Retinal pigment epithelial cell (primary cell): ENCODE data around the gene MUSK.
"Not testable (repeated sequence)": the region's sequence is repeated elsewhere in the genome, so short reads cannot be mapped to it uniquely, and the experiment has no call there.

ENCODE experiments used
- DNase-seq: peaks from one replicate; pipeline ENCODE4 v3.0.0-alpha.2; 2010; ENCODE audit warnings: low read depth
- H3K4me3 ChIP-seq: 2 replicates; pipeline ENCODE4 v1.5.1; 2011; ENCODE audit warnings: mild to moderate bottlenecking, low read length, control low read depth, moderate library complexity
- TF ChIP-seq, protein P1 (sequence below): conservative IDR thresholded peaks from 2 replicates; pipeline ENCODE4 v1.5.1; 2011; ENCODE audit warnings: low read depth, low read length, control low read depth, inconsistent platforms

The MUSK gene

DNA sequence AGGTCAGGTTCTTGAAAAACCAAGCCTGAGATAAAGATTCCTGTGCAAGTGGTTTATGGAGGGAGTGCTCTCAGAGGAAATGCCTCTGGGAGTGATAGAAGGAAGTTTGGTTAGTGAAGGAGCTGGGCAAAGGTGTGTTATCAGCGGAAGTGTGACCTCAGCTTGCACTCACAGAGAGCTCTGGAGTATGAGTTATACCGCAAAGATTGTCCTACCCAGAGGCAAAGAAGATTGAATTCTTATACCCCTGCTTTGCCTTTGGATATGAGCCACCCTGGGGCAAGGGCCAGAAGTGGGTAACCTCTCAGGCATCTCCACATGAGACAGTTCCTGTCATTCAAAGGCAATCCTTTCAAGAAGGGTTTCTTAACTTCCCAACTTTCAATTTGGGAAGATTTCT, 145.6 kb downstream of the MUSK start:
- no peak overlapping the region for H3K4me3 ChIP-seq
- no peak for DNase-seq
- TF ChIP-seq, protein P1, sequence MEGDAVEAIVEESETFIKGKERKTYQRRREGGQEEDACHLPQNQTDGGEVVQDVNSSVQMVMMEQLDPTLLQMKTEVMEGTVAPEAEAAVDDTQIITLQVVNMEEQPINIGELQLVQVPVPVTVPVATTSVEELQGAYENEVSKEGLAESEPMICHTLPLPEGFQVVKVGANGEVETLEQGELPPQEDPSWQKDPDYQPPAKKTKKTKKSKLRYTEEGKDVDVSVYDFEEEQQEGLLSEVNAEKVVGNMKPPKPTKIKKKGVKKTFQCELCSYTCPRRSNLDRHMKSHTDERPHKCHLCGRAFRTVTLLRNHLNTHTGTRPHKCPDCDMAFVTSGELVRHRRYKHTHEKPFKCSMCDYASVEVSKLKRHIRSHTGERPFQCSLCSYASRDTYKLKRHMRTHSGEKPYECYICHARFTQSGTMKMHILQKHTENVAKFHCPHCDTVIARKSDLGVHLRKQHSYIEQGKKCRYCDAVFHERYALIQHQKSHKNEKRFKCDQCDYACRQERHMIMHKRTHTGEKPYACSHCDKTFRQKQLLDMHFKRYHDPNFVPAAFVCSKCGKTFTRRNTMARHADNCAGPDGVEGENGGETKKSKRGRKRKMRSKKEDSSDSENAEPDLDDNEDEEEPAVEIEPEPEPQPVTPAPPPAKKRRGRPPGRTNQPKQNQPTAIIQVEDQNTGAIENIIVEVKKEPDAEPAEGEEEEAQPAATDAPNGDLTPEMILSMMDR = no peak

DNA sequence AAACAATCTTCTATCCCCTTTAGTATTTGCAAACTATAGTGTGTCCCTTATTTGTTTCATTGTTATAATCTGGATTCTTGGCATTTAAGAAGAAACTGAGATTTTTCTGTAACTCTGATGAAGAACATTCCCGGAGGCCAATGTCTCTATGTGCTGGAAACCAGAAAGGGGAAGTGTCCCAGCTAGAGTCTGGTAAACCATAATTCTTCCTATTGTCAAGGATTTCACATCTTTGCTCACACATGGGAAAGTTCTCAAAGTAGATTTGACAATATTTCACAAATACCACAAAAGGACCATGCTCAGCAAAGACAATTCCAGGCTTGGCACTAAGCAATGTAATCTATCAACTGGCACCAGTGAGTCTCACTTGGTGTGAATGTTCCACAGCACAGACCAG, 146.8 kb downstream of the MUSK start:
- TF ChIP-seq, protein P1 = no peak
- DNase-seq = no peak
- no peak overlapping the region for H3K4me3 ChIP-seq

DNA sequence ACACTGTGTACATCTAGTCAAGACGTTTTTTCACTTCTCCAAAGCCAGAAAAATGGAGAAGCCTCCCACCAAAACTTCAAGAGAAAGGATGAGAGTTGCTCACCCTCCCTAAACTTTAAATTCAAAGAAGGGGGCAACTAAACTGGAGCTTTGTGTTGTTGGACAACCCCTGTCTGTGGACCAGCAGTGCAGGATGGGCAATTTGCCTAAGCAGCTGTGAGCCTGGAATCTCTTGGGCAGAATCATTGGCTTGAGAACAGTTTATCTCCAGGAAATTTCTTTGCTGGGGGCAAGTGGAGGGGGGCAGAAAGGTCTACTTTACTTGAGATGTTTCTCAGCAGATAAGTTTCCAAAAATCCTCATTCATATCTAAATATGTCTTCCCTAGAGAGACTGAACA, 151.8 kb downstream of the MUSK start:
- TF ChIP-seq, protein P1 = no peak
- no peak for DNase-seq
- H3K4me3 ChIP-seq = no peak overlapping the region

DNA sequence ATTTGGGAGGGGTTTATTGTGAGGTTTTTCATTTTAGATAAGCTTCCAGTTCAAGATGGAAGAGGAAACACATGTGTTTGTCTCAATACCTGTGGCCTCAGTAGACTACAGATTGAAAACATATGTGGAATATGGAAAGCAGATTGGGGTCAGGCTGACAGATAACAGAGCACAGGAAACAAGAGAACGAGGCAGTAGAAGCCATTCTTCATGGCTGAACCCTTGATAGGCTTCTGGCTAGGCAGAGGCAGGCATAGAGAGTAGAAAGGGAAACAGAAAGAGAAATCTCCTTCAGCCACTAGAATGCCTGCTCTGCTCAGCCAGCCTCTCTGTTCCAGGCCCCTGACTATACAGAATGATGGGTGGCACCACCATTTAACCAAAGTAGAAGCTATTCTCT, 152.5 kb downstream of the MUSK start:
- TF ChIP-seq, protein P1 = no peak
- no peak for DNase-seq
- no peak overlapping the region for H3K4me3 ChIP-seq

DNA sequence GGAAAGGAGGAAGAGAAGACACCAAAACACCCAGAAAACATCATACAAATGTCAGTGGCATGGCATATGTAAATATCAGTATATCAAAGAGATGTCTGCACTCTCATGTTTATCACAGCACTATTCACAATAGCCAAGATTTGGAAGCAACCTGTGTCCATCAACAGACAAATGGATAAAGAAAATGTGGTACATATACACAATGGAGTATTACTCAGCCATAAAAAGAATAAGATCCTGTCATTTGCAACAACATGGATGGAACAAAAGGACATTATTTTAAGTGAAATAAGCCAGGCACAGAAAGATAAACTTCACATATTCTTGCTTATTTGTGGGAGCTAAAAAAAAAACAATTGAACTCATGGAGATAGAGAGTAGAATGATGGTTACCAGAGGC, 156.5 kb downstream of the MUSK start:
- not testable (repeated sequence) for H3K4me3 ChIP-seq, DNase-seq

DNA sequence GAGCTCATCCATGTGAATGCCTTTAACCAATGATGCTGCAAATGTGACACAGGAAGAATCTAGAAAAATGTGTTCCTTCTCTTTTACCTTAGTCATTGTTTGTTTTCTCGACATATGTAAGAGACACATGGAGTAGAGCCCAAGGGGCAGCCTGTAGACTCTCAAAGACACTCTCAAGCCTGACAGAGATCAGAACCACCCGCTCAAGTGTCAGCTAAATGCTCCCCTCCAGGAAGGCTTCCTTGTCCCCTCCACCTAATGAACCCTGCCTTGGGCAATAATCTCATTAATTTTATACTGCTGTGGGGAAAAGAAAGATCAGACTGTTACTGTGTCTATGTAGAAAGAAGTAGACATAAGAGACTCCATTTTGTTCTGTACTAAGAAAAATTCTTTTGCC, 157.4 kb downstream of the MUSK start:
- TF ChIP-seq, protein P1 = no peak
- DNase-seq = no peak
- H3K4me3 ChIP-seq = no peak overlapping the region

DNA sequence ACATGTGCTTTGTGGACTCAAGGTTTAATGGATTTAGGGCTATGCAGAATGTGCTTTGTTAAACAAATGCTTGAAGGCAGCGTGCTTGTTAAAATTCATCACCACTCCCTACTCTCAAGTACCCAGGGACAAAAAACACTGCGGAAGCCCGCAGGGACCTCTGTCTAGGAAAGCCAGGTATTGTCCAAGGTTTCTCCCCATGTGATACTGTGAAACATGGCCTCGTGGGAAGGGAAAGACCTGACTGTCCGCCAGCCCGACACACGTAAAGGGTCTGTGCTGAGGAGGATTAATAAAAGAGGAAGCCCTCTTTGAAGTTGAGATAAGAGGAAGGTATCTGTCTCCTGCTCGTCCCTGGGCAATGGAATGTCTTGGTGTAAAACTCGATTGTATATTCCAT, 157.8 kb downstream of the MUSK start:
- H3K4me3 ChIP-seq, DNase-seq: not testable (repeated sequence)

DNA sequence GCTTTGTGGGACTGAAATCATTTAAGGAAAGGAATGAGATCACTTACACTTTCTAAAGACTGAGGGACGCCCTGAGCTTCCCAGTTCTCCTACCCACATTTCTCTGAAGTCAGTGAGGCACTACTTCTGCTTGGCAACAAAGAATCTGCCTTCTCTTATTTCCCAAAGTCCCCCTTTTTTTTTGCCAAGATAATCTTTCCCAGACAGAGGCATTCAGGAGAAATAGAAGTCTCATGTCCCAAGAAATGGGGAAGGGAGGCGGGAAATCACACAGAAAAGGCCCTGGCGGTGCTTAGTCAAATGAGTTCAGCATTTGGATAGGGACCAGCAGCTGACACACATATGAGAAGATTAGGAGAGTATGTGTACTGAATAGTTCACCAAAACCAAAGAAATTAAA, 159.7 kb downstream of the MUSK start:
- peak; percentile 43 for DNase-seq
- TF ChIP-seq, protein P1 = no peak
- H3K4me3 ChIP-seq = no peak overlapping the region

DNA sequence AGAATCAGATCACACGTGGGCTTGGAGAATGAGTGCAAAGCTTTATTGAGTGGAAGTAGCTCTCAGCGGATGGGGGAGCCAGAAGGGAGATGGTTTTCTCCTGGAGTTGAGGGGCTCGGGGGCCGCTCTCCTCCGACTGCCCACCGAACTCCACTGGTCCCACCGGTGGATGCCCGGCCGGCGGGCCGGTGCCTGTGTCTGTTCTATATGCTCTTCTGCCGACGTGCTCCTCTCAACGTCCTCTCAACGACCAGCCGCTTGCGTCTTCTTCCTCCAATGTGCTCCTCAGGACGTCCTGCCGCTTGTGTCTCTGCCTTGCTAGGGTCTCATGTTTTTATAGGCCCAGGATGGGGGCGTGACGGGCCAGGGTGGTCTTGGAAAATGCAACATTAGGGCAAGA, 161.9 kb downstream of the MUSK start:
- TF ChIP-seq, protein P1 = no peak
- H3K4me3 ChIP-seq = no peak overlapping the region
- DNase-seq = no peak
